Trophoblast cell (in vitro differentiated cells and primary cell): ENCODE results near the gene SLC6A5.

Experiments used
- DNase-seq, 2 donors: peaks; one replicate each; pipeline ENCODE4 v3.0.0-alpha.2; 2016
- H2AFZ ChIP-seq: 2 replicates; pipeline ENCODE4 v1.6.1; 2013; ENCODE audit warnings: low read length, moderate library complexity, mild to moderate bottlenecking; ENCODE audit not compliant: insufficient read depth, poor library complexity
- H2AK5ac ChIP-seq: 2 replicates; pipeline ENCODE4 v1.6.1; 2013; ENCODE audit warnings: mild to moderate bottlenecking, low read length
- H2BK120ac ChIP-seq: 2 replicates; pipeline ENCODE4 v1.6.1; 2013; ENCODE audit warnings: low read length, mild to moderate bottlenecking, moderate library complexity; ENCODE audit not compliant: insufficient read depth, poor library complexity
- H2BK12ac ChIP-seq: 2 replicates; pipeline ENCODE4 v1.6.1; 2013; ENCODE audit warnings: mild to moderate bottlenecking, low read length, moderate library complexity
- H2BK5ac ChIP-seq: 2 replicates; pipeline ENCODE4 v1.6.1; 2013; ENCODE audit warnings: low read length, low read depth, moderate library complexity, mild to moderate bottlenecking; ENCODE audit not compliant: poor library complexity
- H3K14ac ChIP-seq: 2 replicates; pipeline ENCODE4 v1.6.1; 2013; ENCODE audit warnings: mild to moderate bottlenecking, low read length
- H3K18ac ChIP-seq: 2 replicates; pipeline ENCODE4 v1.6.1; 2013; ENCODE audit warnings: mild to moderate bottlenecking, low read length
- H3K23ac ChIP-seq: 2 replicates; pipeline ENCODE4 v1.6.1; 2013; ENCODE audit warnings: low read length
- H3K27ac ChIP-seq: 2 replicates; pipeline ENCODE4 v1.5.1; 2013; ENCODE audit warnings: low read depth, mild to moderate bottlenecking, inconsistent platforms, low read length, moderate library complexity
- H3K27me3 ChIP-seq: 2 replicates; pipeline ENCODE4 v1.6.1; 2013; ENCODE audit warnings: inconsistent platforms, mild to moderate bottlenecking, low read length, moderate library complexity; ENCODE audit not compliant: insufficient read depth
- H3K36me3 ChIP-seq, 2 experiments: 1 replicate in 1 of 2; 2 replicates in 1 of 2; pipeline ENCODE4 v1.6.1; 2013; ENCODE audit warnings: low read length in 2 of 2, mild to moderate bottlenecking in 2 of 2, moderate library complexity in 1 of 2; ENCODE audit not compliant: insufficient read depth in 2 of 2, control insufficient read depth in 1 of 2
- H3K4ac ChIP-seq: 2 replicates; pipeline ENCODE4 v1.6.1; 2013; ENCODE audit warnings: low read depth, mild to moderate bottlenecking, low read length, moderate library complexity
- H3K4me1 ChIP-seq, 2 experiments: 1 replicate in 1 of 2; 2 replicates in 1 of 2; pipeline ENCODE4 v1.6.1; 2013; ENCODE audit warnings: low read length in 2 of 2, mild to moderate bottlenecking in 2 of 2, moderate library complexity in 1 of 2; ENCODE audit not compliant: insufficient read depth in 2 of 2, control insufficient read depth in 1 of 2
- H3K4me2 ChIP-seq: 2 replicates; pipeline ENCODE4 v1.6.1; 2013; ENCODE audit warnings: inconsistent platforms, mild to moderate bottlenecking, low read length, moderate library complexity
- H3K4me3 ChIP-seq: 2 replicates; pipeline ENCODE4 v1.5.1; 2013; ENCODE audit warnings: mild to moderate bottlenecking, low read depth, low read length, inconsistent platforms
- H3K79me1 ChIP-seq: one replicate; pipeline ENCODE4 v1.6.1; 2013; ENCODE audit warnings: low read length
- H3K79me2 ChIP-seq: 2 replicates; pipeline ENCODE4 v1.6.1; 2013; ENCODE audit warnings: low read length, mild to moderate bottlenecking; ENCODE audit not compliant: control insufficient read depth, insufficient read depth, poor library complexity
- H3K9ac ChIP-seq: 2 replicates; pipeline ENCODE4 v1.6.1; 2013; ENCODE audit warnings: mild to moderate bottlenecking, low read length
- H3K9me3 ChIP-seq: 2 replicates; pipeline ENCODE4 v1.6.1; 2013; ENCODE audit warnings: low read depth, mild to moderate bottlenecking, control low read depth, inconsistent platforms, low read length; ENCODE audit not compliant: insufficient read depth
- H4K12ac ChIP-seq: 2 replicates; pipeline ENCODE4 v1.6.1; 2013; ENCODE audit warnings: low read depth, mild to moderate bottlenecking, low read length, moderate library complexity
- H4K8ac ChIP-seq: 2 replicates; pipeline ENCODE4 v1.6.1; 2013; ENCODE audit warnings: low read depth, mild to moderate bottlenecking, low read length, moderate library complexity
- H4K91ac ChIP-seq: one replicate; pipeline ENCODE4 v1.6.1; 2013; ENCODE audit warnings: low read depth, mild to moderate bottlenecking, low read length, moderate library complexity
- WGBS: extraction: QIAGEN DNeasy Blood & Tissue Kit; methylation state at CpG from one replicate; pipeline ENCODE4 v1.1.7; 2013; ENCODE audit warnings: missing lambda C conversion rate; ENCODE audit not compliant: insufficient read length, insufficient coverage; ENCODE audit errors: extremely low coverage; 5-methylcytosine and 5-hydroxymethylcytosine counted together

Gene SLC6A5

GRCh38 chr11:20592741-20593140 lies 6.7 kb upstream of the SLC6A5 start:
- H3K79me1 ChIP-seq, result no peaks in the 10 kb centered on the region
- H4K12ac ChIP-seq, result no peak overlapping the region
- H2BK12ac ChIP-seq, result no peak overlapping the region
- no peak for DNase-seq
- no peak overlapping the region for H3K27ac ChIP-seq
- no peak overlapping the region for H3K23ac ChIP-seq
- H2AFZ ChIP-seq, result no peak overlapping the region
- H2AK5ac ChIP-seq, result no peak overlapping the region
- no peak overlapping the region for H3K14ac ChIP-seq
- H3K9me3 ChIP-seq, result no peaks in the 10 kb centered on the region
- no peak overlapping the region for H2BK5ac ChIP-seq
- no peak overlapping the region for H3K9ac ChIP-seq
- H3K18ac ChIP-seq, result no peak overlapping the region
- no peak overlapping the region for H3K4me2 ChIP-seq
- H2BK120ac ChIP-seq, result no peak overlapping the region
- H4K8ac ChIP-seq, result no peak overlapping the region
- no peaks in the 10 kb centered on the region for H3K79me2 ChIP-seq
- H4K91ac ChIP-seq, result no peak overlapping the region
- WGBS, result no CpG with 5 or more reads among the region's 2 CpGs
- H3K4me1 ChIP-seq, result no peaks in the 10 kb centered on the region
- H3K27me3 ChIP-seq, result peaks cover 18% of the 10 kb centered on the region
- no peak overlapping the region for H3K4me3 ChIP-seq
- no peak overlapping the region for H3K4ac ChIP-seq
- no peaks in the 10 kb centered on the region for H3K36me3 ChIP-seq

GRCh38 chr11:20594274-20595061 lies 4.9 kb upstream of the SLC6A5 start:
- Histone ChIP-seq H3K79me2 (no peaks in the 10 kb centered on the region), H2AFZ (no peak overlapping the region), H4K8ac (no peak overlapping the region), H4K12ac (no peak overlapping the region), H3K4me3 (no peak overlapping the region), H2AK5ac (no peak overlapping the region), H2BK12ac (no peak overlapping the region), H3K79me1 (no peaks in the 10 kb centered on the region), H3K23ac (no peak overlapping the region), H3K4ac (no peak overlapping the region), H3K14ac (no peak overlapping the region), H3K36me3 (no peaks in the 10 kb centered on the region), H3K27ac (no peak overlapping the region), H3K4me1 (no peaks in the 10 kb centered on the region), H2BK5ac (no peak overlapping the region), H3K9me3 (peaks cover 8% of the 10 kb centered on the region), H4K91ac (no peak overlapping the region), H3K18ac (no peak overlapping the region), H3K27me3 (peaks cover 32% of the 10 kb centered on the region), H3K9ac (no peak overlapping the region), H2BK120ac (no peak overlapping the region), H3K4me2 (no peak overlapping the region)
- DNase-seq, result no peak
- no CpG with 5 or more reads among the region's 8 CpGs for WGBS

- DNase-seq, result no peak
- H3K9ac ChIP-seq, result no peak overlapping the region
- H3K4me1 ChIP-seq, result no peaks in the 10 kb centered on the region
- no peak overlapping the region for H3K23ac ChIP-seq
- H2AFZ ChIP-seq, result no peak overlapping the region
- no peak overlapping the region for H4K12ac ChIP-seq
- no peak overlapping the region for H3K4me2 ChIP-seq
- peaks cover 8% of the 10 kb centered on the region for H3K9me3 ChIP-seq
- no peaks in the 10 kb centered on the region for H3K79me1 ChIP-seq
- no peak overlapping the region for H3K18ac ChIP-seq
- no peaks in the 10 kb centered on the region for H3K36me3 ChIP-seq
- H3K4me3 ChIP-seq, result no peak overlapping the region
- no peak overlapping the region for H2BK12ac ChIP-seq
- H4K8ac ChIP-seq, result no peak overlapping the region
- no peak overlapping the region for H3K27ac ChIP-seq
- no CpG with 5 or more reads among the region's 5 CpGs for WGBS
- no peak overlapping the region for H3K4ac ChIP-seq
- H2BK5ac ChIP-seq, result no peak overlapping the region
- H3K27me3 ChIP-seq, result peaks cover 38% of the 10 kb centered on the region
- no peak overlapping the region for H3K14ac ChIP-seq
- no peak overlapping the region for H2BK120ac ChIP-seq
- no peak overlapping the region for H4K91ac ChIP-seq
- H2AK5ac ChIP-seq, result no peak overlapping the region
- H3K79me2 ChIP-seq, result no peaks in the 10 kb centered on the region
Measured at GRCh38 chr11:20595101-20595500, 4.3 kb upstream of the SLC6A5 start.

- Histone ChIP-seq H3K18ac (no peak overlapping the region), H3K79me2 (no peaks in the 10 kb centered on the region), H3K36me3 (no peaks in the 10 kb centered on the region), H3K23ac (no peak overlapping the region), H3K27ac (no peak overlapping the region), H3K79me1 (no peaks in the 10 kb centered on the region), H3K14ac (no peak overlapping the region), H3K4ac (no peak overlapping the region), H3K4me2 (peak overlapping the region; percentile 17), H3K4me1 (no peaks in the 10 kb centered on the region), H2BK120ac (no peak overlapping the region), H3K27me3 (peaks cover 48% of the 10 kb centered on the region), H4K12ac (no peak overlapping the region), H3K9ac (no peak overlapping the region), H2AK5ac (no peak overlapping the region), H3K4me3 (no peak overlapping the region), H3K9me3 (peaks cover 10% of the 10 kb centered on the region), H4K8ac (no peak overlapping the region), H2BK12ac (no peak overlapping the region), H2AFZ (no peak overlapping the region), H2BK5ac (no peak overlapping the region), H4K91ac (no peak overlapping the region)
- no peak for DNase-seq
- WGBS, result no CpG with 5 or more reads among the region's 57 CpGs
Measured at GRCh38 chr11:20596205-20597153, 2.9 kb upstream of the SLC6A5 start.
